Hepatocyte (in vitro differentiated cells): ENCODE results near the gene TNPO3. TPM values are rescaled to one million over a fixed set of nuclear protein-coding genes. Genes with fewer than 3 reads are reported as not detected.

Source experiments
- DNase-seq: peaks from one replicate; pipeline ENCODE4 v3.0.0-alpha.2; 2016; ENCODE audit warnings: low spot score
- H2AFZ ChIP-seq: fragments of 200-600 bp; sonication (generic); 2 replicates; pipeline ENCODE4 v1.6.0; 2016; ENCODE audit warnings: antibody characterized with exemption, mild to moderate bottlenecking
- H3K27ac ChIP-seq: fragments of 200-600 bp; sonication (generic); 2 replicates; pipeline ENCODE4 v1.5.1; 2016; ENCODE audit warnings: mild to moderate bottlenecking
- H3K27me3 ChIP-seq: fragments of 200-600 bp; sonication (generic); 2 replicates; pipeline ENCODE4 v1.6.1; 2016
- H3K36me3 ChIP-seq: fragments of 200-600 bp; sonication (generic); replicated peaks from 2 replicates; pipeline ENCODE4 v1.5.1; 2016; ENCODE audit warnings: low read depth; ENCODE audit not compliant: insufficient read depth
- H3K4me1 ChIP-seq: fragments of 200-600 bp; sonication (generic); 2 replicates; pipeline ENCODE4 v1.5.1; 2016; ENCODE audit warnings: mild to moderate bottlenecking, moderate library complexity; ENCODE audit not compliant: insufficient read depth
- H3K4me2 ChIP-seq: fragments of 200-600 bp; sonication (generic); 2 replicates; pipeline ENCODE4 v1.6.0; 2016
- H3K4me3 ChIP-seq: fragments of 200-600 bp; sonication (generic); 2 replicates; pipeline ENCODE4 v1.5.1; 2016; ENCODE audit warnings: mild to moderate bottlenecking
- H3K79me2 ChIP-seq: fragments of 200-600 bp; sonication (generic); 2 replicates; pipeline ENCODE4 v1.6.0; 2017; ENCODE audit warnings: mild to moderate bottlenecking
- H3K9me2 ChIP-seq: fragments of 200-600 bp; sonication (generic); replicated peaks from 2 replicates; pipeline ENCODE4 v1.6.0; 2017; ENCODE audit warnings: mild to moderate bottlenecking; ENCODE audit not compliant: insufficient read depth
- H3K9me3 ChIP-seq: fragments of 200-600 bp; sonication (generic); 2 replicates; pipeline ENCODE4 v1.5.1; 2016; ENCODE audit warnings: low read depth, mild to moderate bottlenecking
- H4K20me1 ChIP-seq: fragments of 200-600 bp; sonication (generic); 2 replicates; pipeline ENCODE4 v1.6.0; 2016; ENCODE audit warnings: mild to moderate bottlenecking; ENCODE audit not compliant: insufficient read depth, poor library complexity, severe bottlenecking
- EZH2 ChIP-seq: fragments of 200-600 bp; sonication (generic); IDR thresholded peaks from 2 replicates; pipeline ENCODE4 v1.6.1; 2016; ENCODE audit warnings: antibody characterized with exemption, mild to moderate bottlenecking, borderline replicate concordance
- EZH2phosphoT487 ChIP-seq: fragments of 200-600 bp; sonication (generic); IDR thresholded peaks from one replicate; pipeline ENCODE4 v1.6.1; 2018; ENCODE audit warnings: antibody characterized with exemption, mild to moderate bottlenecking, low read depth, moderate library complexity; ENCODE audit not compliant: unreplicated experiment, severe bottlenecking
- WGBS: methylation state at CpG from one replicate; pipeline ENCODE4 v1.1.6; 2016; ENCODE audit warnings: low lambda C conversion rate; ENCODE audit errors: missing lambda C conversion rate; 5-methylcytosine and 5-hydroxymethylcytosine counted together
- polyA plus RNA-seq: library from polyadenylated mRNA; unstranded; fragments of >200 nt; fragmentation: Nextera tagmentation; extraction: Ambion mirVana; gene quantifications from 2 replicates; pipeline ENCODE4 v1.2.1, GENCODE V29; 2016
- total RNA-seq: library from RNA; depleted of rRNA; stranded (reverse); fragments of >200 nt; gene quantifications from 2 replicates; pipeline ENCODE4 v1.2.3, GENCODE V29; 2014
- TF ChIP-seq, protein P1 (sequence below): fragments of 200-600 bp; sonication (generic); IDR thresholded peaks from 2 replicates; pipeline ENCODE4 v1.5.1; 2016; ENCODE audit warnings: antibody characterized with exemption, mild to moderate bottlenecking; ENCODE audit not compliant: poor library complexity

The TNPO3 gene
- total and polyA plus RNA-seq, 2 experiments from 2014 or later = 19.9 to 35.4 TPM

DNA sequence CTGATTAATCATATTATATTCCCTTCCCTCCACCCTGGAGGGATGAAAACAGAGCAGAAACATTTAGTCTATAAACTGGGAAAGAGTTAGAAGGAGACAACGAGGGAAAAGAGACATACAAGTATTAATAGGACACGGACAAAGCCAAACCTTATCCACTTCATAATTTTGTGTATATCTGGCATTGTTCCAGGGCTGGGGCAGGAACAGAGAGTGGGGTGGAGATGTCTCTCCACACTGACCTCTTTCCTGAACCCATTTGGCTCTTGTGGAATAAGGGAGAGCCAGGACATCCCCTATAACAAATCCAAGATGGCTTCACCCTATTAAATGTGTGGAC is 45.9 kb upstream of the TNPO3 start:
- TF ChIP-seq EZH2 (no peak), EZH2phosphoT487 (no peak)
- TF ChIP-seq, protein P1, sequence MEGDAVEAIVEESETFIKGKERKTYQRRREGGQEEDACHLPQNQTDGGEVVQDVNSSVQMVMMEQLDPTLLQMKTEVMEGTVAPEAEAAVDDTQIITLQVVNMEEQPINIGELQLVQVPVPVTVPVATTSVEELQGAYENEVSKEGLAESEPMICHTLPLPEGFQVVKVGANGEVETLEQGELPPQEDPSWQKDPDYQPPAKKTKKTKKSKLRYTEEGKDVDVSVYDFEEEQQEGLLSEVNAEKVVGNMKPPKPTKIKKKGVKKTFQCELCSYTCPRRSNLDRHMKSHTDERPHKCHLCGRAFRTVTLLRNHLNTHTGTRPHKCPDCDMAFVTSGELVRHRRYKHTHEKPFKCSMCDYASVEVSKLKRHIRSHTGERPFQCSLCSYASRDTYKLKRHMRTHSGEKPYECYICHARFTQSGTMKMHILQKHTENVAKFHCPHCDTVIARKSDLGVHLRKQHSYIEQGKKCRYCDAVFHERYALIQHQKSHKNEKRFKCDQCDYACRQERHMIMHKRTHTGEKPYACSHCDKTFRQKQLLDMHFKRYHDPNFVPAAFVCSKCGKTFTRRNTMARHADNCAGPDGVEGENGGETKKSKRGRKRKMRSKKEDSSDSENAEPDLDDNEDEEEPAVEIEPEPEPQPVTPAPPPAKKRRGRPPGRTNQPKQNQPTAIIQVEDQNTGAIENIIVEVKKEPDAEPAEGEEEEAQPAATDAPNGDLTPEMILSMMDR = no peak
- Histone ChIP-seq H3K4me3 (no peak overlapping the region), H3K27me3 (no peaks in the 10 kb centered on the region), H4K20me1 (no peaks in the 10 kb centered on the region), H3K79me2 (no peaks in the 10 kb centered on the region), H3K27ac (peak overlapping the region; percentile 74), H3K4me1 (peaks cover 24% of the 10 kb centered on the region), H3K9me2 (no peaks in the 10 kb centered on the region), H3K36me3 (no peaks in the 10 kb centered on the region), H3K9me3 (no peaks in the 10 kb centered on the region), H2AFZ (no peak overlapping the region), H3K4me2 (peak overlapping the region; percentile 36)
- WGBS = 75% methylated on average over 2 of the region's 2 CpGs
- DNase-seq = no peak

DNA sequence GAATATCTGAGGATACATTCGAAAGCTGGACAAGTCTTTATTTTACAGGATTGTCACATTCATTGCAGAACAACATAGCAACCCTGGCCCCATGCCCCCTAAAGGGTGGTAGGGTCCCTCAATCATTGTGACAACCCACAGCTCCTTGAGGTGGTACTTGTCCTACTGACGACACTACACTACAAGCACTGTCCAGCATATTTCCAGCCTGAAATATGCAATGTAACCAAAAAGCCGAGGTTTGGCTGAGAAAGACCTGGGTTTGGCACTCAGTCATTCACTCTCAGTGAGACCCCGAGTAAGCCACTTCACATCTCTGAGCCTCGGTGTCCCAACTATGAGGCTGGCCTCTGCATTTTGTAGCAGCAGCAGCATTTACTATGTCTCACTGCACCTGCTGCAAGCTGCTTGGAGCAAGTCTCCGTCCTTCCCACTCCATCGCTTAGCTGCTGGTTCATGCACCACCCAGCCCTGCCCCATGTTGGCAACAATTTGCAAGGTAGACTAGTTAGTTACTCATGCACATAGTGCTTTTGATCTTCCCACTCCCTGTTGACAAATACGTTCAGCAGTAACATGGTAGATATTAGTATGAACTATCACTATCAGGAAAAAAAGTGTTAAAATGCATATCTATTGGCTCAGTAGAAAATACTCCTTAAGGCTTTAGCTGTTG is 43.6 kb upstream of the TNPO3 start:
- H3K4me2 ChIP-seq = no peak overlapping the region
- H3K79me2 ChIP-seq = no peaks in the 10 kb centered on the region
- H4K20me1 ChIP-seq = no peaks in the 10 kb centered on the region
- no peak overlapping the region for H3K4me3 ChIP-seq
- H3K36me3 ChIP-seq = no peaks in the 10 kb centered on the region
- DNase-seq = no peak
- no peak for TF ChIP-seq EZH2
- TF ChIP-seq, protein P1 = no peak
- TF ChIP-seq EZH2phosphoT487 = no peak
- H3K4me1 ChIP-seq = peaks cover 20% of the 10 kb centered on the region
- H3K27me3 ChIP-seq = no peaks in the 10 kb centered on the region
- no peak overlapping the region for H2AFZ ChIP-seq
- no peaks in the 10 kb centered on the region for H3K9me3 ChIP-seq
- WGBS = 92% methylated on average over 8 of the region's 8 CpGs
- H3K27ac ChIP-seq = no peak overlapping the region
- H3K9me2 ChIP-seq = no peaks in the 10 kb centered on the region

DNA sequence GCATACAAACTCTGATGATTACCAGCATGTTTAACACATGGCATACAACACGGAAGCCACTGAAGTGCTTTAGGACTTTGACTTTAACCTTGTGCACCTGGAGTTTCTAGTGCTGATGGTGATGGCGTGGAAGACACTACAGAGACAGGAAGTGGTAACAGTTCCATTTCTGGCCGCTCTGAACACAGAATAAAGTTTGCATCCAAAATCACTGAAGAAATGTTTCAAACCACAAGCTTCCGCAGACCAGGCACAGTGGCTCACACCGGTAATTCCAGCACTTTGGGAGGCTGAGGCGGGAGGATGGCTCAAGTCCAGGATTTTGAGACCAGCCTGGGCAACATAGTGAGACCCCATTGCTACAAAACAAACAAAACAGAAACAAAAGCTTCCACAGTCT is 40.3 kb upstream of the TNPO3 start:
- no peak for DNase-seq
- no peaks in the 10 kb centered on the region for H3K79me2 ChIP-seq
- no peaks in the 10 kb centered on the region for H3K27me3 ChIP-seq
- no peak overlapping the region for H3K4me3 ChIP-seq
- H3K4me1 ChIP-seq = no peaks in the 10 kb centered on the region
- H3K36me3 ChIP-seq = no peaks in the 10 kb centered on the region
- no peak overlapping the region for H2AFZ ChIP-seq
- TF ChIP-seq, protein P1 = no peak
- TF ChIP-seq EZH2phosphoT487 = no peak
- no peak for TF ChIP-seq EZH2
- H3K27ac ChIP-seq = no peak overlapping the region
- WGBS = 87% methylated on average over 6 of the region's 6 CpGs
- H3K4me2 ChIP-seq = no peak overlapping the region
- no peaks in the 10 kb centered on the region for H3K9me2 ChIP-seq
- no peaks in the 10 kb centered on the region for H4K20me1 ChIP-seq
- H3K9me3 ChIP-seq = no peaks in the 10 kb centered on the region
